Subcutaneous abdominal adipose tissue (tissue), 5 donors: ENCODE data around the gene SHC2.

Source experiments
- H3K27ac ChIP-seq: one replicate; pipeline ENCODE4 v1.7.0; 2013; ENCODE audit warnings: low read depth, mild to moderate bottlenecking, inconsistent platforms, low read length, moderate library complexity
- H3K27me3 ChIP-seq, 5 donors: one replicate each; pipeline ENCODE4 v1.7.0; 2013; ENCODE audit warnings: low read length in 5 of 5, inconsistent platforms in 1 of 5; ENCODE audit not compliant: control insufficient read depth in 5 of 5, insufficient read depth in 4 of 5
- H3K36me3 ChIP-seq, 5 donors: one replicate each; pipeline ENCODE4 v1.7.0; 2013; ENCODE audit warnings: low read length in 5 of 5; ENCODE audit not compliant: control insufficient read depth in 5 of 5, insufficient read depth in 5 of 5
- H3K4me1 ChIP-seq, 5 donors: one replicate each; pipeline ENCODE4 v1.7.0; 2013; ENCODE audit warnings: low read length in 5 of 5, mild to moderate bottlenecking in 3 of 5, moderate library complexity in 1 of 5; ENCODE audit not compliant: control insufficient read depth in 5 of 5, insufficient read depth in 5 of 5
- H3K4me3 ChIP-seq, 5 donors: one replicate each; pipeline ENCODE4 v1.7.0; 2013; ENCODE audit warnings: low read length in 5 of 5, low read depth in 1 of 5
- H3K9ac ChIP-seq, 5 donors: one replicate each; pipeline ENCODE4 v1.7.0; 2013; ENCODE audit warnings: low read length in 5 of 5, mild to moderate bottlenecking in 4 of 5, moderate library complexity in 3 of 5
- H3K9me3 ChIP-seq, 5 donors: one replicate each; pipeline ENCODE4 v1.7.0; 2013; ENCODE audit warnings: low read length in 5 of 5; ENCODE audit not compliant: control insufficient read depth in 5 of 5
- donor health status: healthy.
- donor health status: healthy.
- donor health status: healthy.
- donor health status: healthy.
- donor health status: healthy.

The SHC2 gene

DNA sequence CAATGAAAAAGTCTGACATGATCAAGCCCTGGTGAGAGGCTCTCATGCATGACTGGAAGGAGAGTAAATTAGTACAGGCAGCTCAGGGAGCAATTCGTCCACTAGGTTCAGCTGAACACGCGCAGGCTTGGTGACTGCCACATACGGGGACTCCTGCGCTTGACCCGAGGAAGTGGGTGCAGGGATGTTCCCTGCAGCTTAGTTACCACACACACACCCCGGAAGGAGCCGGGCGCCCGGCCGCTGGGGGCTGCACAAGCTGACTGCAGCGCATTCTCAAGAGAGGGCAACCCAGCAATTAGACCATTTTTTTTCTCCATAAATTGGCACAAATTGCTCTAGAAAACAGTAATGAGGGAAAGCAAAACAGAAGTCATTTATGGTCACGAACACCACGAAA, 93.3 kb downstream of the SHC2 start:
- H3K27me3 ChIP-seq: peaks cover 4 to 39% (median 35%) of the 10 kb centered on the region in 5 donors
- H3K4me3 ChIP-seq: no peak overlapping the region
- peaks cover 0 to 5% (median 3%) of the 10 kb centered on the region in 5 donors for H3K9me3 ChIP-seq
- no peak overlapping the region for H3K27ac ChIP-seq
- no peak overlapping the region for H3K9ac ChIP-seq
- no peaks in the 10 kb centered on the region for H3K36me3 ChIP-seq
- peaks cover 0 to 10% (median 5%) of the 10 kb centered on the region in 5 donors for H3K4me1 ChIP-seq

GRCh38 chr19:366951-367350, 93.9 kb downstream of the SHC2 start:
- peaks cover 0 to 5% (median 3%) of the 10 kb centered on the region in 5 donors for H3K9me3 ChIP-seq
- no peak overlapping the region for H3K4me3 ChIP-seq
- H3K9ac ChIP-seq: no peak overlapping the region
- no peaks in the 10 kb centered on the region for H3K36me3 ChIP-seq
- peaks cover 4 to 37% (median 32%) of the 10 kb centered on the region in 5 donors for H3K27me3 ChIP-seq
- H3K27ac ChIP-seq: no peak overlapping the region
- H3K4me1 ChIP-seq: peaks cover 0 to 5% (median 0%) of the 10 kb centered on the region in 5 donors
